ENCODE measurements around the gene ATF2.
"Not testable (repeated sequence)": the region's sequence is repeated elsewhere in the genome, so short reads cannot be mapped to it uniquely, and the experiment has no call there.

ATF2 gene

DNA sequence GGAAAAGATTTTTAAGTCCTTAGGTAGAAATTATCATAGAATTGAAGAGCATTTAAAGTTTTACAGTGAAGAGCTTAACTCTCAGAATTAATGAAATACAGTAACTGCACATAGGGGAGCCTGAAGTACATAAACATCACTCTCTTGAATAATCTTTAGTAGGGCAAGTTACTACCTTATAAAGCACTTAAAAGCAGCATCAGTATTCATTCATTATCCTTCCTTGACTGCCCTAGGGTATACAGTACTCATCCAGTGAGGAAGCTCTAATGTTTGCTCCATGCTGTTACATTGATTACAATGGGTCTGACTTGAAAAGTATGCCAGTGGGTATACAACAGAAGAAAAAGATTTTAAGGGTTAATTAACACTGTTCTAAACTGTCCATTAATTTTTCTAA is 66.5 kb downstream of the ATF2 start:
- no peak for DNase-seq (ENCODE audit: low read depth in 2 of 2, low spot score in 1 of 2)

- DNase-seq (ENCODE audit: low read depth in 2 of 2, low spot score in 1 of 2) = no peak
These were observed 70.7 kb downstream of the ATF2 start for GRCh38 chr2:175097297-175097696.

- DNase-seq (ENCODE audit: low read depth in 2 of 2, low spot score in 1 of 2) = not testable (repeated sequence)
These were observed 83.9 kb downstream of the ATF2 start for GRCh38 chr2:175084117-175084516.

- DNase-seq (ENCODE audit: low read depth in 2 of 2, low spot score in 1 of 2) = no peak
These were observed 87.5 kb downstream of the ATF2 start for GRCh38 chr2:175080479-175080878.

DNA sequence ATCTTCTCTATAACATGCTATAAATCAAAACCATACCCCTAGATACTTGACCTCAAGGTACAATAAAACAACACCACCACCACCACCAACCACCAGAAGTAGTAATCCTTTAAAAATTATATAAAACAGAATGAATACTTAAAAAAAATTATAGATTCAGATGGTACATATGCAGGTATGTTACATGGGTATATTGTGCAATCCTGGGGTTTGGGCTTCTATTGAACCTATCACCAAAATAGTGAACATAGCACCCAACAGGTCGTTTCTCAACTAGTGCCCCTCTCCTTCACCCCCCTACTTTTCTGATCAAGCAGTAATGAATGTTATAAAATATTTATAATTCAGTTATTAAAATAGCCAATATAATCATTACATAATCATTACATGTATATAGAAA is 91.7 kb downstream of the ATF2 start:
- no peak for DNase-seq (ENCODE audit: low read depth in 2 of 2, low spot score in 1 of 2)

- DNase-seq (ENCODE audit: low read depth in 2 of 2, low spot score in 1 of 2) = no peak
These were observed 93.5 kb downstream of the ATF2 start for GRCh38 chr2:175074478-175074877.

DNA sequence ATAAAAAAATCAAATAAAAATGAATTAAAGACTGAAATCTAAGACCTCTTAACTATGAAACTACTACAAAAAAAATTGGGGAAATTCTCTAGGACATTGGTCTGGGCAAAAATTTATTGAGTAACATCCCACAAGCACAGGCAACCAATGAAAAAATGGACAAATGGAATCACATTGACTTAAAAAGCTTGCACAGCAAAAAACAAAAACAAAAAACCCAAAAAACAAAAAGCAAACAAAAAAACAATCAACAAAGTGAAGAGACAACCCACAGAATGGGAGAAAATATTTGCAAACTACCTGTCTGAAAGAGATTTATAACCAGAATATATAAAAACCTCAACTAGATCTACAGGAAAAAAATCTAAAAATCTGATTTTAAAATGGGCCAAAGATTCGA is 99.5 kb downstream of the ATF2 start:
- no peak for DNase-seq (ENCODE audit: low read depth in 2 of 2, low spot score in 1 of 2)

DNA sequence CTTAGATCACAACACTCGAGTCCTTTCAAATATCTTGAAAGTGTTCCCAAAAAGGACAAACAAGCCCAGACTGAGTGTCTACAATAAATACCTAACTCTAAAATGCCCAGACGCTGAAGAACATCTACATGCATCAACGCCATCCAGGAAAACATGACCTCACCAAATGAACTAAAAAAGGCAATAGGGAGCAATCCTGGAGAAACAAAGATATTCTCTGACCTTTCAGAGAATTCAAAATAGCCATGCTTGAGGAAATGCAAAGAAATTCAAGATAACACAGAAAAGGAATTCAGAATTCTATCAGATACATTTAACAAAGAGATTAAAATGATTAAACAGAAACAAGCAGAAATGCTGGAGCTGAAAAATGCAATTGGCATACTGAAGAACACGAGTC is 101.6 kb downstream of the ATF2 start:
- no peak for DNase-seq (ENCODE audit: low read depth in 2 of 2, low spot score in 1 of 2)

DNA sequence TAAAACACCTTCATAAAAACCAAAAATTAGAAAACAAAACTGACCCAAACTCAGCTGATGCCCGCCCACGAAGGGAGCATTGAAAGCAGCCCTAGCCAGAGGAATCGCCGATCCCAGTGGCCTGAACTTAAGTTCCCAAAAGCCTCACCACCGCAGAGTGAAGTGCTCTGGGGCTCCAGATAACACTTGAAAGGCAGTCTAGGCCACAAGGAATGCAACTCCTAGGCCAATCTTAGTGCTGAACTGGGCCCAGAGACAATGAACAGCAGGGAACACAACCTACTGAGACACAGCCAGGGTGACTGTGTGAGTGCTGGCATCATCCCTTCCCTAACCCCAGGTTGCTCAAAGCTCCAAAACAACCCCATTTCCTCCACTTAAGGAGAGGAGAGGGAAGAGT is 103.2 kb downstream of the ATF2 start:
- DNase-seq (ENCODE audit: low read depth in 2 of 2, low spot score in 1 of 2) = no peak

DNA sequence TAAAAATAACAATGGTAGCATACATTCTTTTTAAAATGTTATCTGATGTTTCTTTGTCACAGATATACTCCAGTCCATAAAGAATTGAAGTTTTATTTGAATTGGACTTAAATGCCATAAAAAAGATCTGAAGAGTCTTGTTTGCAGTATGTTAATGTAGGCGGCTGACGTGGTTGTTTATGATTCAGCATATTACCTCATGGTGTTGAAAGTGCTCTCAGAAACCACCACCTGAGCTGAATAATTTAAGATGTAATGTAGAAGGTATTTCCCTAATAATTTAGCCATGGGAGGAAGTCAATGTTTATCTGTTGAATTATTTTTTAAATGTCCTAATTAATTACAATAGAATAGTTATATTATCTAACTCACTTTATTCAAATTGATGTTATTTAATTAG is 104.3 kb downstream of the ATF2 start:
- DNase-seq (ENCODE audit: low read depth in 2 of 2, low spot score in 1 of 2) = no peak

DNA sequence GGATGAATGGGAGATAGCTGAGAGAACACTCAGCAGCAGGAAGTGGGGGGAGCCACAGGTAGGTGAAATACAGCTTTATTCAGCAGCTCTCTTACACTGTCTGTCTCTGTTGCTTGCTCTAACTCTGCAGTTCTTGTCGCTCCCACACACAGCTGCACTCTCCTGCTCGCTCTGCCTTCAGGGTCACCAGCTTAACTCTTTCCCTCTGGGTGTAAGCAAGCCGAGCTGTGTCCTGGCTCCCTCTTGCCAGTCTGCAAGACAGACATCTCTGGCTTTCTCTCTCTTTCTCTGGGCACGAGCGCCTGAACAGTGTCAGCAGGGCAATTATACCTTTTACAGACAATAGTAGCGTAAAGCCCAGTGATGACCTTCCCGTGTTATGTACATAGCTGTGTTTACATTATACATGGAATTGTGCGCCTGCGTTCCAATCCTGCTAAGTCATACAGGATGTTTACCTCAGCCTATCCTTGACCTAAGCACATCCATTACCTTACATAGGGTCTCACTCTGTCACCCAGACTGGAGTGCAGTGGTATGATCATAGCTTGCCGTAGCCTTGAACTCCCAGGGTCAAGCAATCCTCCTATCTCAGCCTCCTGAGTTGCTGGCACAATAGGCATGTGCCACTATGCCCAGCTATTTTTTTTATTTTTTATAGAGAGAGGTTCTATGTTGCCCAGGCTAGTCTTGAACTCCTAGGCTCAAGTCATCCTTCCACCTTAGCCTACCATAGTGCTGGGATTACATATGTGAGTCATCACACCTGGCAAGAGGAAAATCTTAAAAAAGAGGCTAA is 105.0 kb downstream of the ATF2 start:
- no peak for DNase-seq (ENCODE audit: low read depth in 2 of 2, low spot score in 1 of 2)

DNA sequence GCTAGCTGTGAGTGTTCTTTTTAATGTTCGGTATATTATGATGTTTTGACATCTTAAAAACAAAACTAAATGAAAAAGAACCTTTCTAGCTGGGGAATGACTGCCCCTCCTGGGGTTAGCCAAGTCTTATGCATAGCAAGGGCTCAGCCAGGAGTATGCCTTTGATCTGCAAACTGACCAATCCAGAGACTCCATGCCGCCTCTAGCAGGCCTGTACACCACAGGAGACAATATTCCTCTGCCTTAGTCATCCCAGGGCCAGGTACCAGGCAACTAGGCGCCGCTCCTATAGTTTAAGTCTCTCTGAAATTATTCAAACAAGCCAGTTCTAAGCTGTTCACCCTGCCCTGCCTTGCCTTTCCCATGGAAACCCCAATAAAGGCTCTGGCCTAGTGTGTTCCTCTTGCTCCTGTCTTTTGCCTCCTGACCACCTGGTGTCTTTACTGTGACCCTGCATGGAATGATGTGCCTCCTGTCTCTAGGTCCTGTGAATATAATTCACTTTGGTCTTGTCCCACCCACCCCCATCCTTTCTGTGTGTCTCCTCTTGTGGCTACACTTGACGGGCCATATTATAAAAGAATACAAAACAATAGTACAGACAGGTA is 110.8 kb downstream of the ATF2 start:
- DNase-seq (ENCODE audit: low read depth in 2 of 2, low spot score in 1 of 2) = no peak

GRCh38 chr2:175055993-175056392 is 112.0 kb downstream of the ATF2 start:
- no peak for DNase-seq (ENCODE audit: low read depth in 2 of 2, low spot score in 1 of 2)

DNA sequence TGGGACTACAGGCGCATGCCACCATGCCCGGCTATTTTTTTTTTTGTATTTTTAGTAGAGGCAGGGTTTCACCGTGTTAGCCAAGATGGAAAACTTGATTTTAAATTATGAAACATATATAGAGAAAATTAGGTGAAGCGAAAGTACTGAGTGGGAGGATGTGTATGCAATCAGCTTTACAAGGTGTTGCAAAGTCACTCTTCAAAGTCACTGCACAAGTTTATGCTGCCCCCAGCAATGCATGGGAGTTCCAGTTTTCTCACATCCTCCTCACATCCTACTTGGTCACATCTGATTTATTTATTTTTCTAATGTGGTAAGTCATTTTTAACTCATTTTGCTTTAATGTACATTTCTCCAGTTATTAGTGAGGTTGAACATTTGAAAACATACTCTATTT is 113.7 kb downstream of the ATF2 start:
- DNase-seq (ENCODE audit: low read depth in 2 of 2, low spot score in 1 of 2) = no peak

GRCh38 chr2:175049661-175050060 is 118.3 kb downstream of the ATF2 start:
- DNase-seq (ENCODE audit: low read depth in 2 of 2, low spot score in 1 of 2) = no peak

- DNase-seq (ENCODE audit: low read depth in 2 of 2, low spot score in 1 of 2) = no peak
These were observed 119.7 kb downstream of the ATF2 start for GRCh38 chr2:175048275-175048674.

- DNase-seq (ENCODE audit: low read depth in 2 of 2, low spot score in 1 of 2) = no peak
These were observed 128.5 kb downstream of the ATF2 start for GRCh38 chr2:175039490-175039889.

- DNase-seq (ENCODE audit: low read depth in 2 of 2, low spot score in 1 of 2) = no peak
These were observed 129.0 kb downstream of the ATF2 start for GRCh38 chr2:175039031-175039430.

DNA sequence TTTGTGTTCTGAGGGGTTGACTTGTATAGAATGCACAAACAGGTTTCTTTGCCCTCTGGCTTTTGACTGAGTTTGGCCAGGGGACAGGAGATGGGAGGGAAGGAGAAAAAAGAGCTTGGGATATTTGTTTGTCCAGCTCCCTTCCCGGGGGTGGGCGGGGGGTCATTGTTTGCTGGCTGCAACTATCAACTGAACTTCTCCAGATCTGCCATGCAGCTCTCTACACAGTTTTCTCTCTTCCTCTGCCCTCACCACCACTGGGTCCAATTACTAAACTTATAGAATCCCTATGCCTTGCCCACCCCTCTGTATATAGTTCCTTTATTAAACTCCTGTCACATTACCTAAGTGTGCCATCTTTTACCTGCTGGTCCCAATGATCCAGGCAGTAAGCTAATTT is 130.1 kb downstream of the ATF2 start:
- no peak for DNase-seq (ENCODE audit: low read depth in 2 of 2, low spot score in 1 of 2)

DNA sequence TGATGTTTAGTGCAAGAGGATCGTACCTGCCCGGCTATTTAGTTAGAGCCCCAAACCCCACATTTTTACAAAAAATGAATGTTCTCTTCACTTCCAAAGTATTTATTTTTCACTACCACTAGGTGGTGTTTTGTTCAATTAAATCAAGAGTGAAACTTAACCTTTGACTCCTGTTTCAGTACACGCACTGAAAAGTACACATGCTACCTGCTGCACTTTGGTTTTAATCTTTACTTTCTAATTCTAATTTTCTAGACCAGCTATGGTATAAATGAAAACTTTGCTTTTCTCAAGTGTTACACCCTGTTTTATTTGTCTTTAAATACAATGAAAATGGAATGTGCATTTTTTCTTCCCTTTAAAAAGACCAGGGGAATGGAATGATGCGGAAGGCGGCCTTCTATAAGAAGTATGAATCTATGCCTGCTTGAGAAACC is 131.4 kb downstream of the ATF2 start:
- no peak for DNase-seq (ENCODE audit: low read depth in 2 of 2, low spot score in 1 of 2)

- DNase-seq (ENCODE audit: low read depth in 2 of 2, low spot score in 1 of 2) = no peak
These were observed 132.2 kb downstream of the ATF2 start for GRCh38 chr2:175035806-175036205.

DNA sequence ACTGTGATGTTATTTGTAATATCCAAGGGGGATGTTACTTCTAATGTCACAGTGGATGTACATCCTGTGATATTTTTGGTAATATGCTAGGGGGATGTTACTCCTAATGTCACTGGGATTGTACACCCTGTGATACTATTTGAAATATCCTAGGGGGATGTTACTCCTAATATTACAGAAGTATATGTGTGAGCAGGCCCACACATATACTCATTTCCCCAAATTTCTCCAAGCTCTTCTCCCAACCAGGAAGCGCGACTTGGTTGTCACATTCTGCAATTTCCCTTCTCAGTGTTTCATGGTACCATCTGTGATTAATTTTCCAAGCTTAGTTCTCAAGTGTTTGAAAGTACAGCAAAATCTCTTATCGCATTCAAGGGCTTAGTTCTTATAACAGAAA is 133.3 kb downstream of the ATF2 start:
- DNase-seq (ENCODE audit: low read depth in 2 of 2, low spot score in 1 of 2) = no peak
